ENCODE measurements around the gene MYCBPAP. TPM values are rescaled to one million over a fixed set of nuclear protein-coding genes. Genes with fewer than 3 reads are reported as not detected.

The MYCBPAP gene
- total RNA-seq, 1 donor from 2014 or later = not detected

- DNase-seq (ENCODE audit: low spot score) (peak; percentile 71), ATAC-seq (peak; percentile 54)
Observed at GRCh38 chr17:50549256-50549941, 41.2 kb downstream of the MYCBPAP start.

GRCh38 chr17:50549969-50550368 lies 41.7 kb downstream of the MYCBPAP start:
- DNase-seq (ENCODE audit: low spot score) (peak; percentile 52), ATAC-seq (peak; percentile 6)

- DNase-seq (ENCODE audit: low spot score) (peak; percentile 88), ATAC-seq (peak; percentile 76)
Observed at GRCh38 chr17:50550661-50551432, 42.6 kb downstream of the MYCBPAP start.

GRCh38 chr17:50551433-50551815 lies 43.2 kb downstream of the MYCBPAP start:
- DNase-seq (ENCODE audit: low spot score) = no peak
- no peak for ATAC-seq

- no peak for DNase-seq (ENCODE audit: low spot score)
- no peak for ATAC-seq
Observed at GRCh38 chr17:50551884-50552283, 43.6 kb downstream of the MYCBPAP start.

- no peak for ATAC-seq
- DNase-seq (ENCODE audit: low spot score) = no peak
Observed at GRCh38 chr17:50554201-50554600, 46.0 kb downstream of the MYCBPAP start.

- ATAC-seq (peak; percentile 59), DNase-seq (ENCODE audit: low spot score) (peak; percentile 81)
Observed at GRCh38 chr17:50556803-50557202, 48.6 kb downstream of the MYCBPAP start.

- no peak for ATAC-seq
Observed at GRCh38 chr17:50557630-50558029, 49.4 kb downstream of the MYCBPAP start.

GRCh38 chr17:50558091-50558490 lies 49.9 kb downstream of the MYCBPAP start:
- DNase-seq (ENCODE audit: low spot score) (no peak), ATAC-seq (no peak)

More at GRCh38 chr17:50557630-50558029, 49.4 kb downstream of the MYCBPAP start:
- no peak for DNase-seq (ENCODE audit: low spot score)

- DNase-seq (ENCODE audit: low spot score) (no peak), ATAC-seq (no peak)
Observed at GRCh38 chr17:50558581-50558940, 50.3 kb downstream of the MYCBPAP start.

- no peak for ATAC-seq
- no peak for DNase-seq (ENCODE audit: low spot score)
Observed at GRCh38 chr17:50558941-50559614, 50.8 kb downstream of the MYCBPAP start.

GRCh38 chr17:50559674-50560184 lies 51.5 kb downstream of the MYCBPAP start:
- ATAC-seq (peak; percentile 47), DNase-seq (ENCODE audit: low spot score) (peak; percentile 50)

- DNase-seq (ENCODE audit: low spot score) (peak; percentile 83), ATAC-seq (peak; percentile 85)
Observed at GRCh38 chr17:50560185-50560824, 52.1 kb downstream of the MYCBPAP start, which contains the start of gene CACNA1G. Gene CACNA1G, plus strand, starts transcription at chr17:50560715. Its CDS starts 745 bp downstream, at chr17:50561460.

- DNase-seq (ENCODE audit: low spot score) (no peak), ATAC-seq (no peak)
Observed at GRCh38 chr17:50560931-50561745, 52.9 kb downstream of the MYCBPAP start.

- ATAC-seq = no peak
- DNase-seq (ENCODE audit: low spot score) = no peak
Observed at GRCh38 chr17:50561746-50562141, 53.5 kb downstream of the MYCBPAP start.

GRCh38 chr17:50562242-50563091 lies 54.2 kb downstream of the MYCBPAP start:
- no peak for ATAC-seq
- DNase-seq (ENCODE audit: low spot score) = no peak

- ATAC-seq (no peak), DNase-seq (ENCODE audit: low spot score) (no peak)
Observed at GRCh38 chr17:50563092-50563511, 54.9 kb downstream of the MYCBPAP start.

- DNase-seq (ENCODE audit: low spot score) = no peak
- no peak for ATAC-seq
Observed at GRCh38 chr17:50564916-50565315, 56.7 kb downstream of the MYCBPAP start.
